NCI-H748 (cell line): Measurements from ENCODE around the gene WNT9A.

Source experiments
- DNase-seq: peaks from one replicate; lab custom pipeline; 2025; ENCODE audit not compliant: unreplicated experiment; lab: John Stamatoyannopoulos, UW

The WNT9A gene

DNA sequence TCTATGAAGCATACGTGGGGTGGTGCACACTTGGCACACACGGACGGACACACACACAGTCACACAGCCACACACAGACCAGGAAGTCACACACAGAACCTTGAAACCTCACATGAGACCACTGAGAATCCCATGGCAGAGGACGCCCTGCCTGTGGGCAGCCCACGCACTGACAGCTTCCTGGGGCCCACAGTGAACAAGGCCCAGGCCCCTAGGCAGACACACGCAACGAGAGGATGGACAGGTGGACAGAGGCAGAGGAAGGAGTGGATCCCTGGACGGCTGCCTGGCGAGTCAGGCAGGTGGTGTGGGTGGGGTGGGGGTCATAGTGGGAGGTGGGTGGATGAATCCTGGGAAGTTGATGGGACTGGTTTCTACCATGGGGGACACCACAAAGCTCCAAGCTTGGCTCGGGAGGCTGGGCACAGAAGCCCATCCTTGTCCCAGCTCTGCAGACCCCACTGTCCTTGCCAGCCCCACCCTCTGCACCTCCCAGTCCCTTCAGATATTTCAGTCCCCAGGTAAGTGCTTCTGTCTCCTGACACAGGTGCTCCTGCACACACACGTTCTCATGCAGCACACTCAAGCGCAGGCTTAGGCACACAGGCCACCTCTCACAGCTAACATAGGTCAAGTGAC lies 49.1 kb downstream of the WNT9A start:
- DNase-seq = no peak

DNA sequence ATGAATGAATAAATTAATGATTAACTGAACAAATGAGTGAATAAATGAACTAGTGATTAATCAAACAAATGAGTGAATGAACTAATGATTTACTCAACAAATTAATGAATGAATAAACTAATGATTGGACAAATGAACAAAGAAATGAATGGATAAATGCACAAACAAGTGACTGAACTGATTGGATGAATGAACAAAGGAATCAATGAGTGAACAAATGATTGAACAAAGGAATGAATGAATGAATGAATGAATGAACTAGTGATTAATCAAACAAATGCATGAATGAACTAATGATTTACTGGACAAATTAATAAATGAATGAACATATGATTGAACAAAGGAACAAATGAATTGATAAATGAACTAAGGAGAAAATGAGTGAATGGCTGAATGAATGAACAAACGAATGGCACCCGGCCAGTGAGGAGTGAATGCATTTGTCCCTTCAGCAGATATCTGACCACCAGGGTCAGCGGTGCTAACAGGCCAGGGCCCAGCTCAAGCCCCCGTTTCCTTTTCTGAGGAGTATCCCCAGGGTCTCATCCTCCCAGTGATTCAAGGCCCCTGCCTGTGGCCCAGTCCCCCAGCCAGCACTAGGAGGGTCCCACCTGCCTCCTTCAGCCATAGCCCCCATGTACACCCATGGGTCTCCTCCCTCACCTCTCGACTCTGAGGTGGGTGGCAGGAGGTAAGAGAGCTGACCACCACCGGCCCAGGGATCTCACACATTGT lies 49.9 kb downstream of the WNT9A start:
- DNase-seq = no peak

DNA sequence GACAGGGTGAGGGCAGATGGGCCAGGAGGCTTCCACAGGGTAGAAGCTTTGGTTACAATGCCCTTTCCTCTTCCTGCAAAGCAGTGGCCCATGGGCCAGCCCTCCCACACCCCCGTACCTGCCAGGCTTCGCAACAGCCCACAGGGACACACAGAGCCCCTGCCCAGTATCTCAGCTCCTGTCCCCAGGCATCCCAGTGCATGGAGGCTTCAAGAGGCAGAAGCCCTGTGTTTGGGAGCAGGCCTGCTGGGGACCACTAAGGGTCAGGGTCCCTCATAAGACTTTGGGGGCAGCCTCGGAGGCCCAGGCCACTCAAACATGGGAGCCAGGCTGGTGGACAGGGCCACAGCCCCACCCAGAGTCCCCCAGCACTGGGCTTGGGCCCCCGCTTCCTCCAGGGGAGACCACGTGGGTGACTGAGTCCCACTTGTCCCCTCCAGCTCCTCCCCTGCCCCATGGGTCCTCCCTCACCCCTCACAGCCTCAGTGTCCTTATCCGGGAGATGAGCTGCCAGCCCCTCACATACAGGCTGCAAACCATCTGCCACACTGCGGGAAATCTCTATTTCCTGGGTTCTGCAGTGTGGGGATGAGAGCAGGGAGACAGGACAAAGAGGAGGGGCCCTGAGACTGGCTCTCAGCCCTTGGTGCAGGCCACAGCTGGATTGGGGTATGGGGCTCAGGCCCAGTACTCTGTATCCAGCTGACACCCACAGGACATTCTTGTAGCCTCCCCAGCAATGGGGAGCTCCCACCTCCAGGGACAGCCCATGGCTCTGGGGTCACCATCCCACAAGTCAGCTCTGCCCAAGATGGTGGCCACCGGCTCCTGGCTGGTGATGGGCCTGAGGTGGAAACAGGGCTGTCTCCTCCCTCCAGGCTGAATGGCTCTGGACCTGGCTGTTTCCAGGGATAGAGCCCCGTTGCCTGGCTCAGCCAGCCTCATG lies 50.7 kb downstream of the WNT9A start:
- no peak for DNase-seq

DNA sequence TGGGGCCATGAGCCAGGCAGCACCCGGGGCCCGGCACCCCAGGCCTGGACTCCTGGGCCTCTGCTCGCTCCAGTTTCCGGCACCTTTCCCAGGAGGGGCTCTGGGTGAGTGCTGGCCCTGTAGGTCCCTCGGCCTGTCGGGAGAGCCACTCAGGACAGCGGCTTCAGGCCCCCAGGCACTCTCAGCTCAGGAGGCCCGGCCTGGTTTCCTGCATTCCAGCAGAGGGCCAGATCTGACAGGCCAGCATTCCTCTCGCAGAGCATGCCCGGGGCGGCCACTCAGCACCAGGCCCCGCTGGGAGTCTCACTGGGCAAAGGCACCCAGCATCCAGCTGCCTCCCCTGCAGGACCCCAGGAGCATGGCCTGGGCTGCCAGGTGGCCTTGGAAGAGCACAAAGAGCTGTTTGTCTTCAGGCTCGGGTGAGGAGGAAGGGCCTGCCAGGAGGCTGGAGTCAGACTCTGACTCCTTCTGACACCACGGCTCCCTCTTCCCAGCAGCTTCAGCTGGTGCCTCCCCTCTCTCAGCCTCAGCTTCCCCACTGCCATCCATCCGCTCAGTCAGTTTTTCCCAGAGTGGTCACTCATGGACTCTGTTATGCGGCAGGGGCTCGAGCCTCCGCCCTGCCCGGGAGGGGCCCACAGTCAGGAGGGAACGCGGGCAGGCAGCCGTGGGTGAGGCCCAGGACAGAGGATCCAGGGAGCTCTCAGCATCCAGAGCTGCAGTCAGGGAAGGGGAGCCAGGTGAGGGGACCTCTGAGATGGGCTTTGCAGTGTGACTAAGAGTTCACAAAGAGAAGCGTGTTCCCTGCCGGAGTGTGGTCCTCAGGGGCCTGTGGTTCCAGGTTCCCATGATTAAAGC lies 51.7 kb downstream of the WNT9A start:
- DNase-seq = no peak

DNA sequence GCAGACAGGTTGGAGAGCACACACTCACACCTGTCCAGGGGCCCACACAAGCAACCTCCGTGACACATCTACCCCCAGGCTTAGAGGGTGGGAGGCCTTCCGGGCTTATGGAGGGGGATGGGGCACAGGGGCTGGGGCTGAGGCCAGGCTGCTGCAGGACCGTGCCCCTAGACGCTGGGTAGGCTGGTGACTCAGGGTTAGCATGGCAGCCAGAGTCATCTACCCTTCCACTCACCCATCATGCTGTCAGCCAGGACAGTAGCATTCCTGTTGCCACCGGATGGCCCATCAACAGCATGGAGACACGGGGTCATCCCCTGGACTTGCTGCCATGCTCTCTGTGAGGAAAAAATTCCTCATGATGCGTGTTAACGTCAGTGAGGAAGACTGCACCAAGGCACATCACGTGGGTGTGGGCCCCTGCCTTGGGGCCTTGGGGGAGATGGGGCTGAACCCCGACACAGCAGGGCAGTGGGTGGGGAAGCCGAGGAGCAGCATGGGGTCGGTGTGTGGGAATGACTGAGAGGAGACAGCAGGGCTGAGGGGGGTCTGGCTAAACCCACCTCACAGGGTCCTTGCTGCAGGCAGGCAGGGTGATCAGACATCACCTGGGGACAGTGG lies 52.8 kb downstream of the WNT9A start:
- DNase-seq = no peak

DNA sequence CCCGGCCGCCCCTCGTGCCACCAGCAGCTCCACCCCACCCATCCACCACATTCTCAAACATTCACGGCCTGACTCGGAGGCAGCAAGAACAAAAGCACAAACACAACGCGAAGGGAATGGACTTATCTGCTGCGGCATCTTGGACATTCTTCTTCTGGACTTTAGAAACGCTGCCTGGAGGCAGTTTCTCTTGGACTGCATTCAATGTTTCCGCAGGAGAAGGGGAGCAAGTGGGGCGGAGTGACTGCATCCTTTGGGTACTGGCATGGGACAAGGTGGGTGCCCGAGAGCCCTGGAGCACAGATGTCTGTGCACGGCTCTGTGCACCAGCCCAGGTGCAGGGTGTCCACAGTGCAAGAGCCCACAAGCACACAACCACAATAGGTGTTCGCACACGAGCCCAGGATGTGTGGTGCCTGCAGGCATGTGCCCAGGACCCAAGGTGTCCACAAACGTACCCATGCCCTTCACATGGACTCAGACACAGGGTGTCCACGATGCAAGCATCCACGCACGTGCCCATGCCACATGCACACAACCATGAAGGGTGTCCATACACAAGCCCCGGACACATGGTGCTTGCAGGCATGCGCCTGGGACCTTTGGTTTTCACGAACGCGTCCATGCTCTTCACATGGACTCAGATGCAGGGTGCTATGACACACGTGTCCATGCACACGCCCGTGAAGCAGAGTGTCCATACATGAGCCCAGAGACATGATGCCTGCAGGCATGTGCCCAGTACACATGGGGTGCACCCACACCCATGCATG lies 53.6 kb downstream of the WNT9A start:
- no peak for DNase-seq

DNA sequence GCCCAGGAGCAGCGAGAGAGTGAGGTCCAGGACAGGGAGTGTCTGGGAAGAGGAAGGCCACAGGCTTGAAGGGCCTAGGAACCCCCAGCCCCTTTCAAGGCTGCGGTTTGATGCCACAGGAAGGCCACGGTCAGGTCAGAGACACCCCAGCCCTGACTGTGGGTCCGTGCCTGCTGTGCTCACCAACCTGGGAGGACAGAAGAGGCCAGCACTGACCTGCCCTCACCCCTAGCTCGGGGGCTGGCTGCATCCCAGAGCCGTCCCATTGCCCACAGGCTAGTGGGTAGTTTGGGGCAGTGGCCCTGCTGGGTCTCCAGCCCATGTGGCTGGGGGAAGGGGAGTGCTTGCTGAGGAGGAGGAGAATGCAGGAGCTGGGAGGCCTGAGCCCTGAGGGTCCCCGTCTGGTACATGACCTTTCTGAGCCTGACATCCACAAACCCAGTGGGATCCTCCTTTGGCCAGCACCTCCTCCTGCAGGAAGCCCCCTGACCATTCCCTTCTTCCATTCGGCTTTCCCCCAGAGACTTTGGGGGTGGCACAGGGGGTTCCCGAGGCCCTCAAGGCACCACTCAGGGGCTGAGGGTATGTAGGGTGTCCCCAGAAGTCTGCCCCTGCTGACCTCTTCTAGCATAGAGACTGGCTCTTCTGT lies 54.3 kb downstream of the WNT9A start:
- no peak for DNase-seq

DNA sequence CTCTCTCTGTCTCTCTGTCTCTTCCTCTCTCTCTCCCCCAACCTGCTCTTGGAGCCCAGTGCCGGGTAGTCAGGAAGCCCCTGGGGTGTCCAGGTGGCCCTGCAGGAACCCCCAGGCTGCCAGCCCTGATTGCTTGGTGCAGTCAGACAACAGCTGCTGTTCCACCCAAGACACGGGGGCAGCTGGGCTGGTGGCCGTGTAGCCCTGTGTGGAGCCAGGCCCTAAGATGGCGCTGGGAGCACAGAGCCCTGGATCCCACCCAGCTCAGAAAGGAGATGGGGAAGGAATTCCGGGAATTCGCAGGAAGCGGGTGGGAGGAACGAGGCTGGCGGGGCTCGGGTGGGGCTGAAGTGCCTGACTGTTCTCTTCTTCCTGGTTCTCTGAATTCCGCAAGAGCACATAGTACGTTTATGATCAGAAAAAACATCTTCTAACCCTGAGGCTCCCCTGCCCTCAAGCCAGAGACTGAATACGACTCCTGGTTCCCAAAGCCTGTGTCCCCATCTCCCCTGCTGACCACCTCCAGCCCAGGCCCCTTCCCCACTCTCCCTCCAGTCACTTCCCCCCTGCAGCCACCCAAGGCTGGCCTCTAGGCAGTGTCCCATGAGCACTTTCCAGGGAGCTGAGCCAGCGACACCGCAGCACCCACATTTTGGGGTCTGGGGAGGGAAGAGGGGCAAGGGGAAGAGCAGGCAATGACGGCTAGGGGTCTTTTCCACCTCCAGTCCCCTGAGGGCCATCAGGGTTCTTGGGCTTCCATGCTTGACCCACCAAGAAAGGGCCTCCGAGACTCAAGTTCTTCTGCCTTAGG lies 55.0 kb downstream of the WNT9A start:
- DNase-seq = no peak

DNA sequence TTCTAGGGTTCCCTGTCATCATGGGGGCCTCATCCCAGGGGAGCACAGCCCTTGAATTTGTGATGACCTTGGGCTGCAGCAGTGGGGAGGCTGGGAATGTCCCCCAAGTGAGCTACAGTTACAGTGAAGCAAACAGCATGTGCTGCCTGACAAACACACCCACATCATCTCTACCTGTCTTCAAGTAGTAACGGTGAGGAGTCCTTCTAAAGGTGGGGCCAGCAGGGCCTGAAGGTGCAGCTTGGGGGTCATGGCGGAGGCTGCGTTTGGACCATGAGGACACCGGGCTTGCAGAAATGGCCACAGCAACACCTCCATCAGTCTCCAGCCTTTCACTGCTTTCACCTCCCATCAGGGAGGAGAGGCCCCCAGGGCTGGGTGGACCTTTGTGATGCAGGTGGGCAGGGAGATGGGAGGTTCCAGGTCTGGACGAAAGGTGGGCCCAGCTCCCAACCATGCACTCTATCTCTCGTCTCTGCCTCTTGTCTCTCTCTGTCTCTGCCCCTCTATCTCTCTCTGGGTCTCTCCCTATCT lies 55.7 kb downstream of the WNT9A start:
- DNase-seq = no peak

DNA sequence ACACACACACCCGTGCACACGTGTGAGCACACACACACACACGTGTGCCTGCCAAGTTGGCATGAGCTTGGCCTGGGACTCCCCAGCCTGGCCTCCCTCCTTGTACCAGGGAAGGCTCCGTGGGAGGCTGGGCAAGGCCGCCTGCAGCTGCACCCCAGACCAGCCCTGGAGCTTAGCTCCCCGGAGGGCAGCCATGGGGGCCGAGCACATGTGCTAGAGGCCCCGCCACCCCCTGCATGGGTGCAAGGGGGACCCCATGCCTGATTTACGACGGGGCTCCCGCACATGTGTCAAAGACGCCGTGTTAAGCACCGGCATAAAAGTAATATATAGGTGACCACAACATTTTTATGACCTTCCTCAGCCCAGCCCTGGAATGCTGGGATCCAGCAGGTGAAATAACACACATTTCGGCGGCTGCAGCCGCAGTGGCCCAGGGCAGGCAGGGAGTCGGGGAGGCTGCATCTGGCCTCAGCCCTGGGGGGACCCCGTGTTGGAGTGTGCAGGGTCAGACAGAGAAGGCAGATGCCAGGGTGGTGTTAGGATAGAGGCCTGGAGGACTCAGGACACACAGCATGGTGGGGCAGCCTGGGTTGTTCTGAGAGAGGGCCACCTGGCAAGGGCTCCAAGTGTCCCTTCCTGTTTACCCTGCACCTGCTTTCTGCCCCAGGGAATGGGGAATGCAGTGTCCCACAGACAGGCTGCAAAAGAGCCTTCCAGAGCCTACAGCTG lies 56.3 kb downstream of the WNT9A start:
- no peak for DNase-seq

DNA sequence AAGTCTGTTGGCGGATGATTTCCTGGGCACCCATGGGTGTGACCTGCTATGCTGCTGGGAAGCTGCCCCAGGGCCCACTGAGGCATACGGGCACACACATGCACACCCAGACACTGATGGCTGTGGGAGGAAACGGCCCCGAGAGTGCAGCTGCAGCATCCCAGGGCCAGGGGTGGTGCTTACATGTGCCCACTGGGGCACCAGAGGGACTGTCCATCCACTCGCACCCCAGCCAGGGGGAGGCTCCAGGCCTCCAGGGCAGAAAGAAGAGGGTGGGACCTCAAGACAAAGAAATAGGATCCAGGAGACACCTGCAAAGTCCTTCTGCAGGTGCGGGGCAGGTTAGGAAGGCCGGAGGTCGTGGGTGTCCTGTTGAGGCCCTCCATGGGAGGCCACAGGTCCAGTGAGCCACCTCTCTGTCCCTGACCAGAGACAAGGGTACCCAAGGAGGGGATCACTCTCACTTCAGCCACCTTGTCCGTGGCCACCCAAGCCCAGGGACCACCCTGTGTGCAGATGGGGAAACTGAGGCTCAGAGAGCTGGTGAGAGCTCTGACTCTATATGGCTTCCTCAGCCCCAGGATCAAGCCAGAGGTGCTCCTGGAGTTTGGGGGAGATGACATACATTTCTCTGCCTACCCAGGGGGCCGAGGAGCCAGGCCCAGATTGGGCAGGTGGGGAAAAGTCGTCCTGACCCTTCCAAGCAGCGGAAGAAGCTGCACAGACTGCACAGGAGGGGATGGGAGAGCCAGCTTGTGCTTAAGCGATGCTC lies 57.1 kb downstream of the WNT9A start:
- no peak for DNase-seq

DNA sequence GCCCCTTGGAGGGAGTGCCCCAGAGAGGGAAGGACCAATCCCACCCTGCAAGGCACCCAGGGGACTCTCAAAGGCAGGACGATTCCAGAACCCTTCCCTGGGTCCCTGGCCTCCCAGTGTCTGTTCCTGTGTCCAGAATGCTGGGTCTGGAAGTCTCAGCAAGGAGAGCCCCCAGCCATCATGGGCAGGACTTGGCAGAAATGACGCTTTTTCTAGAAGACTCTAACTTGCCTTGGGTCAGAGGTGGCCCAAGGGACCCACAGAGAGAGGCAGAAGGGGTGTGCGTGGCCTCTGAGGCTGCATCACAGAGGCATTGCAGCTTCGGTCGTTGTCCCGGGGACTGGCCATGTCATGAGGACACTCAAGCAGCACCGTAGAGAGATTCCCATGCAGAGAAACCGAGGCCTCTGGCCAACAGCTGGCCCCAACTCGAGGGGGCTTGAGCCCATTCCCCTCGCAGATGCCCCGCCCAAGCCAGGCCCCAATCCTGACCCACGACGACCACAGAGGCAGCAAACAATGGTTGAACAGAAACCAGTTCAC lies 57.8 kb downstream of the WNT9A start:
- no peak for DNase-seq

DNA sequence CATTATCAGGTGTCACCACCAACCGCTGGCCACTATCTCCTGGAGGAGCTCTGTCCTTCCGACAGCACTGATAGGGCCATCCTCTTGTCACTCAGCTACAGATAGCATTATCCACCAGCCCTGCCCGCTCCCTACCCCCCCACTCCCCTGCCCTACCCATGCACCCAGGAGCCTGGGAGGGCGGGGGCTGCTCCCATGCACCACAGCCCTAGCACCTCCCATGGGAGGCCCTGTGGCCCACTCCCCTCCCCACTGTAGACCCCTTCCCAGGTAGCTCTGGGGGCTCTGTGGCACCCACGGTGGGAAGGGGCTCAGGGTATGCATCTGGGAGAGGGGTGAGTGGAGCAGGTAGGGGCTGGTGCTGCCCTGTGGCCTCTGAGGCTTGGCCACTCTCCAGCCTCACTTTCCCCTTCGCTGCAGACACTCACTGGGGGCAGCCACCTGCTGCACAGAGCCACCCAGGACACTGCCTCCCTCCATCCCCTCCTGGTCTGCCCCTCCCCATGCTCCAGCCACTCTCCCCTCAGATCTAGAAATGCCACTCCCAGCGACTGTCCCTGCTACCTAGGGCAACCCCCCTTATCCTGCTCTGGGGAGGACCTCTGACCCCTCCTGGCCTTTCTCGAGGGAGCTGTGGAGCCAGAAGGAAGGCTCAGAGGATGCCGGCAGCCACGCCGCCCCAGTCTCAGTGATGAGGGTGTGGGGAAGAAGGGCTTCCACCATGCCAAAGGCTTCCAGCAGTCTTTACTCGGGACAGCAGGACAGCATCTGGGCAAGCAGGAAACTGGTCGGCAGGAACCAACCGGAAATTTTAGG lies 58.5 kb downstream of the WNT9A start:
- DNase-seq = no peak

DNA sequence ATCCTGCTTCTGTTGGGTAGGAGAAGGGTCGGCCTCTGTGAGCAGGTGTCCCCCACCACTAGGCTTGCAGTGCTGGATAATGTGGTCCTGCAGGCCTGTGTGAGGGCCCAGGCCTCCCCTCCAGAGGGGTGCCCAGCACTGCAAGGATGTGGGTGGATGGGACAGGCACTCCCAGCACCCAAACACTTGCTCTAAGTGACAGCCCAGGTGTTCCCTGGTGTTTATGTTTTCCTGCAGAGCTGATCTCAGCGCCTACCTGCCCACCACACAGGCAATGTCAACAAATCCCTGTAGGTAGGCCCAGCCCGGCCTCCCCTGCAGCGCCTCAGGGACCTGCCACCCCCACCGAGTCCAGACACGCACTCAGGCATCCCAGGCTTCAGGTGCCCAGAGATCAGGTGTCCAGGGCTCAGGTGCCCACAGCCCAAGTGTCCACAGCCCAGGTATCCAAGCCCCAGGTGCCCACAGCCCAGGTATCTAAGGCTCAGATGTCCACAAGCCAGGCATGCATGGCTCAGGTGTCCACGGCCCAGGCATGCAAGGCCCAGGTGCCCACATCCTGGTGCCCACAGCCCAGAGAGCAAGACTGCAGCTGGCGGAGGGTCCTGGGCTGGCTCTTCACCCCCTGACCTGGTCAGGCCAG lies 59.2 kb downstream of the WNT9A start:
- no peak for DNase-seq
